HG02610 (cell line): ENCODE data around the gene ELK4.

Experiments
- ATAC-seq: cut with Tn5 transposase; IDR thresholded peaks from one replicate; pipeline ENCODE4 v1.9.1; 2021; ENCODE audit warnings: mild to moderate bottlenecking, moderate library complexity; ENCODE audit not compliant: unreplicated experiment

ELK4 gene

DNA sequence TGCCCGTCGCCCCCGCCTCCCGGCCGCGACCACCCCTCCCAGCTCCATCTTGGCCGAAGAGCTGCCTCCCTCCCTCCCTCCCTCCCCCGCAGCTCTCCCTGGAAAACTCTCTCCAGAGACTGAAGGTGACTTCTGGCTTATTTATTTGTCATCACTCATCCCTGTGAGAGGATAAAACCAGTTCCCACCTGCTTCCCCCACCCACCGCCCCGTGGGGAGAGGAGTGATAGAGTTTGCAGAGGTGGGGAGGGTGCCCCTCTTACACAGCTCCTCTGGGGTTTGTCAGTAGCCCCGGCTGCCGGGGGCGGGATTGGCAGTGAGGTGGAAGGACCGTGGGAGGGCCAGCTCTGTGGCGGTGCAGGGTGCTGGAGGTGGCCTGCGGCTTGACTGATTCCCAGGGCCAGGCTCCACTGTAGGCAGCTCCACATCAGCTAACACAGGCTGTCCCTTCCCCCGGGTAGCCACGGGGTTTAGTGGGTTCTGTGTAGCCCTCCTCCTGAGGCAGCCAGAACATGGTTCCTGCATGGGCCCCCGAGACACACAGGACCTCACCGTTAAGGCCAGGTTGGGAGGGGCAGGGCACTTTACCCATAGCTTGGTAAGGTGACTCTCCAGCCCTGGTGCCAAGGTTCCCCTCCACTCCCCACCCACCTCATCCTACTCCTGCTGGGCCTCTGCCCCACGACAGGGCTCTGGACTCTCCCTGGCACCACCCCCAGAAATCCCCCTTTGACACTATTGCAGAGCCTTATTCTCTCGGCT is 62.2 kb downstream of the ELK4 start:
- ATAC-seq: no peak

DNA sequence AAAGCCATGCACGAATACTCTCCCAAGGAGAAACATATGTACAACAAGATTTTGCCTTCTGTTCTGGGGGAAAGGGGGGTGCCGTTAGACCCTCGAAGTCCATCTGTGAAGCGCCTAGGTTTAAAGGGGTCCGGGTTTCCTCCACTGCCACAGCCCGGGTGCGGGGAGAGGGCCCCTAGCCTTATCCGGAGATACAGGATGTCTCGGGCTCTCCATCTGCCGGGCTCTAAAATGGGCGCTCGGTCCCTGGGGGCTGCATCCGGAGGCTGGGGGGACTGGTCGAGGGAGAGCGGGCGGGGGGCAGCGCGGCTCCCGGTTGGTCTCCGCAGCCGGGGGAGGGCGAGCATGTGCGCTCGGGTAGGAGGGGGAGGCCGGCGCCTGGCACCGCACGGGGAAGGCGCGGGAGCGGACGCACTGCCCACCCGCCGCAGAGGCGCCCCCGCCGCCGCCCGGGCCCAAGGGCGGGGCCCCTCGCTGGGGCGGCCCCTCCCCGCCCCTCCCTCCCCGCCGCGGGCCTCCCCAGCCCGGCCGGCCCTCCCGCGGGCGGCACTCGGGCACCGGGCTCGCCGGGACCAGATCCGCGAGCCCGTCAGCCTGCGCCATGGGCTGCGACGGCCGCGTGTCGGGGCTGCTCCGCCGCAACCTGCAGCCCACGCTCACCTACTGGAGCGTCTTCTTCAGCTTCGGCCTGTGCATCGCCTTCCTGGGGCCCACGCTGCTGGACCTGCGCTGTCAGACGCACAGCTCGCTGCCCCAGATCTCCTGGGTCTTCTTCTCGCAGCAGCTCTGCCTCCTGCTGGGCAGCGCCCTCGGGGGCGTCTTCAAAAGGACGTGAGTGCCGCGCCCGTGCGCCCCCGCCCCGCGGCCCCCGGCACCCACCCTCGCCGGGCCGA is 63.1 kb downstream of the ELK4 start:
- no peak for ATAC-seq

DNA sequence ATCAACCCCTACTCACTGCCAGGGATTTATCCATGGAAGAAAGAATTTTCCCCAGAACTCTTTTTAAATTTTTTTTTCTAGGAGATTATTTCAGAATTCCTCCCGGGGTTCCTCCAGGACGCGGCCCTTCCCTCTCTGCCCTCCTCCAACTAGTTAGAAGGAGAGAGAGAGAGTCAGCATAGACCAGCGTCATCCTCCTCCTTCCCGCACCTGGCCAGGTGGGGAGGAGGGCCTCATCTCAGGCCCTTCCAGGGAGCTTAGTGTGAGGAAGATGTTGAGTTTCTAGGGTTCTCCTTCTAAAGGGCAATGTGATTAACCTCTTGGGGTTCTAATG is 63.7 kb downstream of the ELK4 start:
- ATAC-seq: no peak

DNA sequence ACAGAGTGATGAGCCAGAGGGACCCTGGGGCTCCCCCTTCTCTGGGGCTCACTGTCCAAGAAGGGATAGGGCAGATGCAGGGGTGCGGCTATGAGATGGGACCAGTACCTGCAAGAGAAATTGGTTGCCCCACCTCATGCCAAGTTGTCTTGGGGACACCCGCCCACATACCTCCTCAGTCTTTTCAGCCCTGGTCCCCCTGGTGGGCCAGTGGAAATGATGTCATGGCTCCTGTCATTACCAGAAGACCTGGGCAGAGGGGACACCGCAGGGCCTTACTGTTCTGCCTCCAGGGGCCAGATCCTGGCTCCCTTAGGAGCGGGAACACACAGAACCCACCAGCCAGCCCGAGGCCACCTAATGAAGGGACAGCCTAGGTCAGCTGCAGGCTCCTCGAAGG is 64.1 kb downstream of the ELK4 start:
- no peak for ATAC-seq

DNA sequence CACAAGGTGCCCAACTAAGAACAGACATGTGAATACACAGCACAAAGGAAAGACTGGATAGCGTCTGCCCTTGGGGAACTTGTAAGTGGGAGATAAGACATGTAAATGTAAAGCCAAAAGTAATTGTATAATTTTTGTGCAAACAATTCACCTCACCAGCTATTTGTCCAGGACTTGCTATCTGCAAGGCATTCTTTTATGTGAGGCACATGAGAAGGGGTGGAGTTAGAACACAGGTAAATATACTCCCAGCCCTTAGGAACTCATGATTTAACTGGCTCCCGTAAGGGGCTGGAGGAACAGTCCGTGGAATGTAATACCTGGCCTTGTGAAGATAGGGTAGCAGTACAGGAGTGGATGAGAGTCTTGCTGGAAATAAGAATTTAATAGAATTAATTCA is 66.0 kb downstream of the ELK4 start:
- no peak for ATAC-seq

DNA sequence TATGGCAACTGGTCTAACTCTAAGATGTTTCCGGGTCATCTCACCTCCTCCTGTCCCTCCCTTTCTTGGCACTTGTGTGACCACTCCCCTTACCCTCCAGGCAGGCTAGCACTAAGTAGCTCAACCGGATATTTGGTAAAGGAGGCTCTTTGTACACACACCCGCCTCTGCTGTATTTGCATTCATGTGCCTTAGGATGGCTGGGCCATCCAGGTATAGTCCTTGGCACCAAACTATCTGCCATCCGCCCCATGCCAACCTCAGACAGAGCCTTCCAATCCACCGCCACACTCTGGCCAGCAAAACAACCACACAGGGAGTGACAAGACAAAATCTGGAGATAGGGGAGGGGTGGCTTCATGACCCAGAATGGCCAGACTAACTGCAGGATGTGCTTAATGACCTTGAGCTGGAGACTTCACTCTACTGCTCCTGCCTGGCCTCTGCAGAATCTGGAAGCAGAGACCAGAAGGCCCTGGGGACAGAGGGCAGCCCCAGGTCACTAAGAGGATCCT is 67.8 kb downstream of the ELK4 start:
- ATAC-seq: no peak

DNA sequence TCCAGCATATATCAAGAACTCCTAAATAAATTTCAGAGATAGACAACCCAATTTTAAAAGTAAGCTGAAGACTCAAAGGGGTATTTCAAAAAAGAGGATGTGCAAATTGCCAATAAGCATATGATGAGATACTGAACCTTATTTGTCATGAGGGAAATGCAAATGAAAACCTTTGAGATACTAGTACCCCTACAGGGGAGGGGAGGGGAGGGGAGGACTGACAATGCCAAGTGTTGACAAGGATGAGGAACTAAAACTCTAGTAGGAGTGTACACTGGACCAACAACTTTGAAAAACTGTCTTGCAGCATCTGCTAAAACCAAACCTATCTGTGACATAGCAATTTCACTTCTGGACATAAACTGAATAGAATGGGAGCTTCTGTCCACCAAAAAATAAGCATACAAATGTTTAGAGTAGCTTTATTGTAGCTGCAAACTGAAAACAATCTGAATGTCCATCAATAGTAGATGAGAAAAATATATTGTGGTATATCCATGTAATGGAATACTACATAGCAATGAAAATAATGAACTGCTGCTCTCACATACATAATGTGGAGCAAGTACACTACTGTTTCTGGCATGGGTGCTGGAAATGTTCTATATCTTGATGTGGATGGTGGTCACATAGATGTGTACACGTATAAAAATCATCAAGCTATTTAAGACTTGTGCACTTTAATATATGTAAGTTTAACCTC is 70.2 kb downstream of the ELK4 start:
- no peak for ATAC-seq
